H9 (cell line): ENCODE results near the gene MYO5C. TPM values are rescaled to one million over a fixed set of nuclear protein-coding genes. Genes with fewer than 3 reads are reported as not detected.

Experiments used
- DNase-seq: peaks from one replicate; pipeline ENCODE4 v3.0.0-alpha.2; 2017
- H2AFZ ChIP-seq: one replicate; pipeline ENCODE4 v1.6.1; 2013; ENCODE audit warnings: mild to moderate bottlenecking, low read length, control low read depth, moderate library complexity
- H2AK5ac ChIP-seq: 2 replicates; pipeline ENCODE4 v1.6.1; 2013; ENCODE audit warnings: low read length, control low read depth, mixed read lengths; ENCODE audit not compliant: insufficient read length
- H2BK120ac ChIP-seq: one replicate; pipeline ENCODE4 v1.6.1; 2013; ENCODE audit warnings: low read depth, mild to moderate bottlenecking, low read length, control low read depth, inconsistent platforms; ENCODE audit not compliant: poor library complexity, severe bottlenecking
- H2BK12ac ChIP-seq: 2 replicates; pipeline ENCODE4 v1.6.1; 2013; ENCODE audit warnings: low read length, control low read depth, mixed read lengths, low read depth; ENCODE audit not compliant: insufficient read length
- H2BK15ac ChIP-seq: 2 replicates; pipeline ENCODE4 v1.6.1; 2013; ENCODE audit warnings: low read depth, low read length, control low read depth
- H2BK20ac ChIP-seq: one replicate; pipeline ENCODE4 v1.6.1; 2013; ENCODE audit warnings: low read depth, mild to moderate bottlenecking, low read length, control low read depth, inconsistent platforms; ENCODE audit not compliant: poor library complexity, severe bottlenecking
- H2BK5ac ChIP-seq: 2 replicates; pipeline ENCODE4 v1.6.1; 2013; ENCODE audit warnings: low read length, control low read depth, mixed read lengths; ENCODE audit not compliant: insufficient read length
- H3K14ac ChIP-seq: 2 replicates; pipeline ENCODE4 v1.6.1; 2013; ENCODE audit warnings: low read length, control low read depth; ENCODE audit not compliant: insufficient read depth
- H3K18ac ChIP-seq: 2 replicates; pipeline ENCODE4 v1.6.1; 2013; ENCODE audit warnings: low read depth, mild to moderate bottlenecking, mixed read lengths, low read length, control low read depth; ENCODE audit not compliant: insufficient read length
- H3K23ac ChIP-seq: 2 replicates; pipeline ENCODE4 v1.6.1; 2013; ENCODE audit warnings: low read length, control low read depth, mixed read lengths, low read depth; ENCODE audit not compliant: insufficient read length
- H3K23me2 ChIP-seq: 2 replicates; pipeline ENCODE4 v1.6.1; 2013; ENCODE audit warnings: low read depth, mild to moderate bottlenecking, mixed read lengths, low read length, control low read depth; ENCODE audit not compliant: insufficient read length, poor library complexity, severe bottlenecking
- H3K27ac ChIP-seq: 2 replicates; pipeline ENCODE4 v1.5.1; 2013; ENCODE audit warnings: low read length, control low read depth, mixed read lengths, low read depth; ENCODE audit not compliant: insufficient read length
- H3K27me3 ChIP-seq: 2 replicates; pipeline ENCODE4 v1.6.1; 2013; ENCODE audit warnings: low read length, control low read depth, inconsistent platforms; ENCODE audit not compliant: insufficient read depth
- H3K4ac ChIP-seq: 2 replicates; pipeline ENCODE4 v1.6.1; 2013; ENCODE audit warnings: low read depth, mild to moderate bottlenecking, control low read depth, inconsistent platforms, low read length, moderate library complexity
- H3K4me1 ChIP-seq: 2 replicates; pipeline ENCODE4 v1.6.1; 2013; ENCODE audit warnings: low read length, control low read depth, inconsistent platforms; ENCODE audit not compliant: insufficient read depth
- H3K4me2 ChIP-seq: 2 replicates; pipeline ENCODE4 v1.6.1; 2013; ENCODE audit warnings: low read length, control low read depth, mixed read lengths; ENCODE audit not compliant: insufficient read length, insufficient read depth
- H3K56ac ChIP-seq: 2 replicates; pipeline ENCODE4 v1.6.1; 2013; ENCODE audit warnings: low read depth, mild to moderate bottlenecking, mixed read lengths, low read length, control low read depth; ENCODE audit not compliant: insufficient read length
- H3K79me1 ChIP-seq: 2 replicates; pipeline ENCODE4 v1.6.1; 2013; ENCODE audit warnings: low read depth, mild to moderate bottlenecking, moderate library complexity, low read length, control low read depth, inconsistent platforms; ENCODE audit not compliant: insufficient read depth, poor library complexity, severe bottlenecking
- H3K79me2 ChIP-seq: 2 replicates; pipeline ENCODE4 v1.6.1; 2013; ENCODE audit warnings: low read length, control low read depth, inconsistent platforms; ENCODE audit not compliant: insufficient read depth
- H3K9ac ChIP-seq: 2 replicates; pipeline ENCODE4 v1.6.1; 2013; ENCODE audit warnings: low read length, control low read depth, mixed read lengths; ENCODE audit not compliant: insufficient read length; ENCODE audit errors: extremely low read depth
- H3K9me3 ChIP-seq: one replicate; pipeline ENCODE4 v1.6.1; 2013; ENCODE audit warnings: low read depth, low read length, inconsistent platforms; ENCODE audit not compliant: control insufficient read depth
- H3T11ph ChIP-seq: one replicate; pipeline ENCODE4 v1.6.1; 2013; ENCODE audit warnings: mild to moderate bottlenecking, low read length, control low read depth, inconsistent platforms
- H4K20me1 ChIP-seq: one replicate; pipeline ENCODE4 v1.6.1; 2013; ENCODE audit not compliant: control insufficient read depth, insufficient read length, insufficient read depth
- H4K5ac ChIP-seq: 2 replicates; pipeline ENCODE4 v1.6.1; 2013; ENCODE audit warnings: low read depth, mild to moderate bottlenecking, mixed read lengths, low read length, control low read depth; ENCODE audit not compliant: insufficient read length
- H4K8ac ChIP-seq: replicated peaks from 2 replicates; pipeline ENCODE4 v1.6.1; 2013; ENCODE audit warnings: low read length, control low read depth, mixed read lengths, low read depth; ENCODE audit not compliant: insufficient read length
- H4K91ac ChIP-seq: 2 replicates; pipeline ENCODE4 v1.6.1; 2013; ENCODE audit warnings: low read depth, mild to moderate bottlenecking, moderate library complexity, mixed read lengths, low read length, control low read depth; ENCODE audit not compliant: insufficient read length
- H3K27ac Mint-ChIP-seq, 3 experiments: 2 replicates in 2 of 3; 3 replicates in 1 of 3; pipeline ENCODE4 v1.8.0; 2020 to 2021; ENCODE audit warnings: mixed read lengths in 3 of 3, mild to moderate bottlenecking in 1 of 3, moderate library complexity in 1 of 3
- H3K27me3 Mint-ChIP-seq: 2 replicates; pipeline ENCODE4 v1.8.0; 2021; ENCODE audit warnings: low read depth, mild to moderate bottlenecking, moderate library complexity, mixed read lengths
- H3K36me3 Mint-ChIP-seq, 3 experiments: 2 replicates in 2 of 3; 3 replicates in 1 of 3; pipeline ENCODE4 v1.8.0; 2020 to 2021; ENCODE audit warnings: low read depth in 3 of 3, mixed read lengths in 3 of 3; ENCODE audit not compliant: insufficient read depth in 1 of 3
- H3K4me1 Mint-ChIP-seq, 2 experiments: 2 replicates each; pipeline ENCODE4 v1.8.0; 2020; ENCODE audit warnings: mixed read lengths in 2 of 2
- H3K4me3 Mint-ChIP-seq, 2 experiments: 2 replicates in 1 of 2; 3 replicates in 1 of 2; pipeline ENCODE4 v1.8.0; 2020 to 2021; ENCODE audit warnings: mild to moderate bottlenecking in 2 of 2, mixed read lengths in 2 of 2, moderate library complexity in 1 of 2
- H3K9me3 Mint-ChIP-seq, 2 experiments: 2 replicates in 1 of 2; 3 replicates in 1 of 2; pipeline ENCODE4 v1.8.0; 2020; ENCODE audit warnings: mild to moderate bottlenecking in 2 of 2, mixed read lengths in 2 of 2, moderate library complexity in 1 of 2
- CTCF ChIP-seq: fragments of 200-600 bp; sonication (generic); conservative IDR thresholded peaks from 3 replicates; pipeline ENCODE4 v1.8.0; 2021; ENCODE audit warnings: antibody characterized with exemption, mild to moderate bottlenecking
- WGBS: extraction: QIAGEN DNeasy Blood & Tissue Kit; methylation state at CpG from one replicate; pipeline ENCODE4 v1.1.7; 2013; ENCODE audit warnings: missing lambda C conversion rate, low lambda C conversion rate, mixed read lengths; ENCODE audit not compliant: insufficient read length; ENCODE audit errors: extremely low coverage; 5-methylcytosine and 5-hydroxymethylcytosine counted together
- total RNA-seq: library from RNA; stranded (reverse); gene quantifications from 2 replicates; pipeline ENCODE4 v1.2.1, GENCODE V29; 2021

The MYO5C gene
- total RNA-seq, 1 experiment from 2014 or later: 22.2 TPM

- Histone ChIP-seq H3K56ac (no peak overlapping the region), H2BK15ac (no peak overlapping the region), H3K27me3 (no peaks in the 10 kb centered on the region), H3K4me2 (no peak overlapping the region), H3K9me3 (no peaks in the 10 kb centered on the region), H2BK120ac (no peak overlapping the region), H4K91ac (no peak overlapping the region), H4K20me1 (no peaks in the 10 kb centered on the region), H3K79me2 (no peaks in the 10 kb centered on the region), H3K14ac (no peak overlapping the region), H3K9ac (no peak overlapping the region), H3K4ac (no peak overlapping the region), H4K5ac (no peak overlapping the region), H3K18ac (no peak overlapping the region), H2AK5ac (no peak overlapping the region), H3K4me1 (no peaks in the 10 kb centered on the region), H2BK12ac (no peak overlapping the region), H3K23ac (no peak overlapping the region), H3K79me1 (no peaks in the 10 kb centered on the region), H4K8ac (no peak overlapping the region), H2BK5ac (no peak overlapping the region), H2AFZ (no peak overlapping the region), H3T11ph (no peak overlapping the region), H2BK20ac (no peak overlapping the region), H3K27ac (no peak overlapping the region), H3K23me2 (no peaks in the 10 kb centered on the region)
- H3K27me3 Mint-ChIP-seq: no peaks in the 10 kb centered on the region; the same call in 1 of the 2 replicates
- no CpG with 5 or more reads among the region's 5 CpGs for WGBS
- no peak overlapping the region for H3K4me3 Mint-ChIP-seq
- H3K36me3 Mint-ChIP-seq: peaks cover 10 to 39% (median 37%) of the 10 kb centered on the region in 3 experiments; a peak in 6 of 7 replicates
- TF ChIP-seq CTCF: peak; percentile 75
- peak overlapping the region in 1 of 3 experiments; percentile 68; a peak in 1 of 7 replicates for H3K27ac Mint-ChIP-seq
- DNase-seq: peak; percentile 82
- no peaks in the 10 kb centered on the region for H3K4me1 Mint-ChIP-seq
- no peaks in the 10 kb centered on the region for H3K9me3 Mint-ChIP-seq
These were observed 68.1 kb downstream of the MYO5C start for GRCh38 chr15:52227456-52227855.
